22Rv1 (cell line): Measurements from ENCODE around the gene SUCLG2.

Experiments
- H3K27ac ChIP-seq: fragments of 450-650 bp; 2 replicates; pipeline ENCODE4 v1.5.1; 2017
- CTCF ChIP-seq: fragments of 450-650 bp; IDR thresholded peaks from 2 replicates; pipeline ENCODE4 v1.5.1; 2017; ENCODE audit warnings: mild to moderate bottlenecking
- ZFX ChIP-seq: fragments of 450-650 bp; IDR thresholded peaks from 2 replicates; pipeline ENCODE4 v1.6.1; 2017; ENCODE audit warnings: antibody characterized with exemption, borderline replicate concordance

SUCLG2 gene

DNA sequence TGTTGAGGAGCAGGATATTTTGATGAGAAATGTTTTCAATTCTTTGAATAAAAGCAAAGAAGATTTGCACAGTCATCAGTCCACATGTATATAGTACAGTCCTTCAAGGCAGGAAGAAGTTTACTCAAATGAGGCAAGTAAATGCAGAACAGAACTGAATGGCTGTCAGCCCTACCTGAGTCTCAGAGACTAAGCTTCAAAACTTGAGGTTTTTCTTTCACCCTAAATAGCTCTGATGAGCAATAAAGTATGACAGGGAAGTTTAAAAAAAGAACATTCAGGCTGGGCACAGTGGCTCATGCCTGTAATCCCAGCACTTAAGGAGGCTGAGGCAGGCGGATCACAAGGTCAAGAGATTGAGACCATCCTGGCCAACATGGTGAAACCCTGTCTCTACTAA is 232.5 kb downstream of the SUCLG2 start:
- H3K27ac ChIP-seq, result no peak overlapping the region
- TF ChIP-seq ZFX (no peak), CTCF (no peak)

GRCh38 chr3:67419779-67420178 is 234.6 kb downstream of the SUCLG2 start:
- H3K27ac ChIP-seq, result no peak overlapping the region
- TF ChIP-seq CTCF, result no peak
- no peak for TF ChIP-seq ZFX

DNA sequence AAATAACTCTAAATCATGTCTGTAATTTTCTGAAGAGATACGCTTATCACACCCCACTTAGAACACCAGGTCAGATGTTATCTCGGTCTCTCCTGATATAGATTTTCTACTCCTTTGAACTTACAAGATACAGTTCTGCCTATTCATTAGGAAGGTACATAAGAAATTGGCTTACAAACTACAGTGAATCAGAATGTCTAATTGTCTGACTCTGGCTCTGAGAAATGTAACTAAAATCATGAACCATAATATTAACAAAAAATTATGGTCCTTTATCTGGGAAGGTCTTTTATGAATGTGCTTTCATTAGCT is 235.2 kb downstream of the SUCLG2 start:
- TF ChIP-seq CTCF (no peak), ZFX (no peak)

GRCh38 chr3:67418426-67419217 is 235.8 kb downstream of the SUCLG2 start:
- no peak for TF ChIP-seq CTCF
- no peak for TF ChIP-seq ZFX
- no peak overlapping the region for H3K27ac ChIP-seq

More for the DNA sequence above, 235.2 kb downstream of the SUCLG2 start:
- H3K27ac ChIP-seq, result no peak overlapping the region

DNA sequence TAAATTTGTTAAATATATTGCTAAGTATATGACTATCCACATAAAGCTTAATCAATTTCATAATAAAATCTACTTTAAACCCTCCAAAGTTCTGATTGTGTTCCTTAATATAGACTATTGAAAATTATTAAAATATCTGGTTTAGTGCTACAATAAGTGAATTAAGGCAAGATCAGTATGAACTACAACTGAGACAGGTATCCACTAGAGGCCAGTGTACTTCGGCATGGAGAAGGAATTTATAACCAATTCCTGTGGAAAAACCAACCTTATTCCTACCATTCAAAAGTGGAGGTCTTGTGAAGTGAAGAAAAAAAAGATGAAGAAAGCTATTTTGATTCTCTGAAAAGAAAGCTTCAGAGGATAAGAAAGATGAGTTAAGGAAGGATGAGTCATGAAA is 237.7 kb downstream of the SUCLG2 start:
- no peak overlapping the region for H3K27ac ChIP-seq
- no peak for TF ChIP-seq ZFX
- TF ChIP-seq CTCF, result no peak

GRCh38 chr3:67415511-67415910 is 238.9 kb downstream of the SUCLG2 start:
- TF ChIP-seq ZFX, result no peak
- no peak for TF ChIP-seq CTCF
- H3K27ac ChIP-seq, result no peak overlapping the region

- H3K27ac ChIP-seq, result no peak overlapping the region
- TF ChIP-seq CTCF, result no peak
- TF ChIP-seq ZFX, result no peak
Observed at GRCh38 chr3:67414740-67415139, 239.7 kb downstream of the SUCLG2 start.
